H1 (cell line): ENCODE data around the gene SCN3B. TPM values are rescaled to one million over a fixed set of nuclear protein-coding genes. Genes with fewer than 3 reads are reported as not detected.

Source experiments
- CTCF ChIA-PET: fragments of 300-600 bp; sonication (Branson Sonifier 250); formaldehyde crosslinking; loops from one replicate; lab custom pipeline; 2021; ENCODE audit not compliant: partially characterized antibody; lab: Charles Lee
- POLR2A ChIA-PET: fragments of 300-600 bp; sonication (Branson Sonifier 250); formaldehyde crosslinking; loops from one replicate; lab custom pipeline; 2021; ENCODE audit warnings: inconsistent platforms; ENCODE audit not compliant: partially characterized antibody; lab: Charles Lee
- DNase-seq, 2 experiments: peaks; one replicate each; pipeline versions ENCODE4 v3.0.0 to v3.0.0-alpha.2; 2010 to 2022; ENCODE audit warnings: low spot score in 2 of 2, low read depth in 1 of 2, mixed read lengths in 1 of 2
- FAIRE-seq: peaks from 2 replicates; lab custom pipeline; 2011; peaks lifted over from hg19 to GRCh38; lab: Jason Lieb, UNC
- H2AFZ ChIP-seq: 2 replicates; pipeline ENCODE4 v1.8.1; 2012; ENCODE audit warnings: low read length, inconsistent platforms
- H2AK5ac ChIP-seq: 2 replicates; pipeline ENCODE4 v1.6.1; 2013; ENCODE audit warnings: low read depth, low read length
- H2BK120ac ChIP-seq: replicated peaks from 2 replicates; pipeline ENCODE3; 2013; ENCODE audit warnings: low read depth, low read length, inconsistent platforms
- H2BK12ac ChIP-seq: 2 replicates; pipeline ENCODE4 v1.6.1; 2013; ENCODE audit warnings: low read depth, low read length
- H2BK15ac ChIP-seq: 2 replicates; pipeline ENCODE4 v1.6.1; 2013; ENCODE audit warnings: low read length
- H2BK20ac ChIP-seq: 2 replicates; pipeline ENCODE4 v1.6.1; 2013; ENCODE audit warnings: low read length
- H2BK5ac ChIP-seq: 2 replicates; pipeline ENCODE4 v1.6.1; 2013; ENCODE audit warnings: low read depth, low read length
- H3K14ac ChIP-seq: 2 replicates; pipeline ENCODE4 v1.6.1; 2013; ENCODE audit warnings: inconsistent platforms; ENCODE audit not compliant: insufficient read length
- H3K18ac ChIP-seq: 2 replicates; pipeline ENCODE4 v1.6.1; 2013; ENCODE audit warnings: low read length; ENCODE audit errors: extremely low read depth
- H3K23ac ChIP-seq: 2 replicates; pipeline ENCODE4 v1.6.1; 2013; ENCODE audit warnings: inconsistent platforms; ENCODE audit not compliant: insufficient read length
- H3K23me2 ChIP-seq: 2 replicates; pipeline ENCODE4 v1.6.1; 2013; ENCODE audit warnings: low read depth, low read length
- H3K27ac ChIP-seq: 2 replicates; pipeline ENCODE4 v1.6.1; 2011; ENCODE audit warnings: low read depth, low read length, inconsistent platforms
- H3K27me3 ChIP-seq, 4 experiments: replicated peaks in 1 of 4; 1 replicate in 1 of 4; 2 replicates in 3 of 4; pipeline versions ENCODE4 v1.6.1 to v1.8.1; 2011 to 2013; ENCODE audit warnings: low read length in 3 of 4, mild to moderate bottlenecking in 3 of 4, inconsistent platforms in 2 of 4, mixed read lengths in 2 of 4, moderate library complexity in 1 of 4; ENCODE audit not compliant: control insufficient read depth in 3 of 4, insufficient read depth in 3 of 4; ENCODE audit errors: extremely low read depth in 1 of 4
- H3K36me3 ChIP-seq, 4 experiments: 2 replicates each; pipeline versions ENCODE4 v1.6.1 to v1.8.1; 2011 to 2013; ENCODE audit warnings: mild to moderate bottlenecking in 4 of 4, low read length in 3 of 4, moderate library complexity in 2 of 4, control low read depth in 1 of 4, inconsistent platforms in 1 of 4; ENCODE audit not compliant: insufficient read depth in 4 of 4, control insufficient read depth in 2 of 4
- H3K4ac ChIP-seq: replicated peaks from 2 replicates; pipeline ENCODE3; 2013; ENCODE audit warnings: low read length, low read depth, mixed read lengths, inconsistent platforms; ENCODE audit not compliant: insufficient read length
- H3K4me1 ChIP-seq, 4 experiments: replicated peaks in 1 of 4; 1 replicate in 1 of 4; 2 replicates in 3 of 4; pipeline versions ENCODE4 v1.6.1 to v1.8.1; 2011 to 2013; ENCODE audit warnings: low read length in 3 of 4, inconsistent platforms in 2 of 4, mixed read lengths in 1 of 4; ENCODE audit not compliant: insufficient read depth in 4 of 4, control insufficient read depth in 3 of 4
- H3K4me2 ChIP-seq, 2 experiments: 2 replicates each; pipeline versions ENCODE4 v1.6.1 to v1.8.1; 2011 to 2013; ENCODE audit warnings: low read depth in 2 of 2, low read length in 2 of 2, control low read depth in 1 of 2, inconsistent platforms in 1 of 2, mild to moderate bottlenecking in 1 of 2; ENCODE audit not compliant: insufficient read depth in 1 of 2
- H3K4me3 ChIP-seq, 4 experiments: fragments of 200-600, 300-600 bp in 1 of 4; sonication (generic), shearing (Covaris generic), sonication (Bioruptor Twin) in 1 of 4; 2 replicates each; pipeline versions ENCODE4 v1.5.1 to v1.8.1; 2011 to 2016; ENCODE audit warnings: low read length in 4 of 4, low read depth in 3 of 4, control low read depth in 2 of 4, inconsistent platforms in 2 of 4, mild to moderate bottlenecking in 2 of 4, mixed read lengths in 1 of 4, moderate library complexity in 1 of 4; ENCODE audit not compliant: insufficient read depth in 2 of 4; ENCODE audit errors: extremely low read depth in 1 of 4
- H3K56ac ChIP-seq: replicated peaks from 2 replicates; pipeline ENCODE3; 2013; ENCODE audit warnings: low read depth, mild to moderate bottlenecking, mixed read lengths, low read length, inconsistent platforms; ENCODE audit not compliant: insufficient read length
- H3K79me1 ChIP-seq: 2 replicates; pipeline ENCODE4 v1.6.1; 2013; ENCODE audit warnings: low read depth, low read length, control low read depth
- H3K79me2 ChIP-seq, 2 experiments: 2 replicates each; pipeline versions ENCODE4 v1.6.1 to v1.8.1; 2012 to 2013; ENCODE audit warnings: low read length in 2 of 2, mild to moderate bottlenecking in 2 of 2, inconsistent platforms in 1 of 2; ENCODE audit not compliant: insufficient read depth in 2 of 2, control insufficient read depth in 1 of 2
- H3K9ac ChIP-seq, 4 experiments: replicated peaks in 1 of 4; 1 replicate in 1 of 4; 2 replicates in 3 of 4; pipeline versions ENCODE4 v1.6.1 to v1.8.1; 2011 to 2013; ENCODE audit warnings: low read depth in 3 of 4, low read length in 3 of 4, control low read depth in 2 of 4, mild to moderate bottlenecking in 2 of 4, moderate library complexity in 2 of 4, inconsistent platforms in 1 of 4; ENCODE audit errors: extremely low read depth in 1 of 4
- H3K9me3 ChIP-seq, 2 experiments: 2 replicates each; pipeline versions ENCODE4 v1.6.1 to v1.8.1; 2012 to 2013; ENCODE audit warnings: mild to moderate bottlenecking in 2 of 2, moderate library complexity in 2 of 2, control low read depth in 1 of 2, inconsistent platforms in 1 of 2, low read depth in 1 of 2, low read length in 1 of 2, mixed read lengths in 1 of 2; ENCODE audit not compliant: insufficient read depth in 2 of 2
- H4K20me1 ChIP-seq, 2 experiments: replicated peaks in 1 of 2; 2 replicates each; pipeline versions ENCODE3 to v1.8.1; 2011 to 2013; ENCODE audit warnings: inconsistent platforms in 2 of 2, low read length in 2 of 2, mild to moderate bottlenecking in 1 of 2; ENCODE audit not compliant: insufficient read depth in 2 of 2, control insufficient read depth in 1 of 2
- H4K5ac ChIP-seq: 2 replicates; pipeline ENCODE4 v1.6.1; 2013; ENCODE audit warnings: low read length, low read depth, mixed read lengths, inconsistent platforms; ENCODE audit not compliant: insufficient read length
- H4K8ac ChIP-seq: 2 replicates; pipeline ENCODE4 v1.8.0; 2013; ENCODE audit warnings: mild to moderate bottlenecking, moderate library complexity, low read length, inconsistent platforms; ENCODE audit not compliant: insufficient read depth; ENCODE audit errors: extremely low read depth
- H4K91ac ChIP-seq: replicated peaks from 2 replicates; pipeline ENCODE3; 2013; ENCODE audit warnings: low read length, mixed read lengths, inconsistent platforms; ENCODE audit not compliant: insufficient read length
- CHD1 ChIP-seq: IDR thresholded peaks from 2 replicates; pipeline ENCODE4 v1.6.1; 2012; ENCODE audit warnings: low read depth, low read length, improper control_type of control experiment
- FOSL1 ChIP-seq: IDR thresholded peaks from 2 replicates; pipeline ENCODE4 v1.6.1; 2011; ENCODE audit warnings: mild to moderate bottlenecking, low read depth, low read length, moderate library complexity; ENCODE audit not compliant: insufficient read depth
- HDAC2 ChIP-seq, 2 experiments: fragments of 300-600 bp in 1 of 2; sonication (generic) in 1 of 2; IDR thresholded peaks; 2 replicates each; pipeline ENCODE4 v1.6.1; 2011 to 2012; ENCODE audit warnings: low read depth in 2 of 2, low read length in 2 of 2, mild to moderate bottlenecking in 2 of 2, moderate library complexity in 2 of 2, borderline replicate concordance in 1 of 2, inconsistent platforms in 1 of 2
- NANOG ChIP-seq: IDR thresholded peaks from 2 replicates; pipeline ENCODE4 v1.6.1; 2011; ENCODE audit warnings: low read length, low read depth, mild to moderate bottlenecking, inconsistent platforms; ENCODE audit not compliant: insufficient read depth, poor library complexity, severe bottlenecking
- NRF1 ChIP-seq: IDR thresholded peaks from 2 replicates; pipeline ENCODE4 v1.6.1; 2011; ENCODE audit warnings: mild to moderate bottlenecking, low read depth, low read length, improper control_type of control experiment
- PHF8 ChIP-seq: fragments of 200-600 bp; sonication (generic); conservative IDR thresholded peaks from 2 replicates; pipeline ENCODE4 v1.7.1; 2012; ENCODE audit warnings: low read depth, mild to moderate bottlenecking, inconsistent platforms, low read length, moderate library complexity
- POU5F1 ChIP-seq: IDR thresholded peaks from 2 replicates; pipeline ENCODE4 v1.6.1; 2011; ENCODE audit warnings: low read depth, mild to moderate bottlenecking, low read length, moderate library complexity
- RXRA ChIP-seq: IDR thresholded peaks from 2 replicates; pipeline ENCODE4 v1.6.1; 2011; ENCODE audit warnings: low read depth, mild to moderate bottlenecking, low read length, moderate library complexity; ENCODE audit not compliant: insufficient read depth
- SUZ12 ChIP-seq: fragments of 200-600 bp; sonication (generic); IDR thresholded peaks from 2 replicates; pipeline ENCODE4 v1.6.1; 2012; ENCODE audit warnings: mild to moderate bottlenecking, inconsistent platforms, low read length, moderate library complexity, mixed read lengths
- WGBS, 2 experiments: shearing (Covaris generic) in 1 of 2; methylation state at CpG; one replicate each; pipeline versions ENCODE4 v1.1.6 to v1.1.7; 2013 to 2015; ENCODE audit warnings: low lambda C conversion rate in 2 of 2, mixed read lengths in 2 of 2, inconsistent platforms in 1 of 2, low coverage in 1 of 2, missing lambda C conversion rate in 1 of 2; ENCODE audit not compliant: insufficient replicate concordance in 2 of 2, insufficient coverage in 1 of 2, insufficient read length in 1 of 2; ENCODE audit errors: extremely low coverage in 1 of 2, missing lambda C conversion rate in 1 of 2; 5-methylcytosine and 5-hydroxymethylcytosine counted together
- polyA plus RNA-seq, 7 experiments: library from polyadenylated mRNA; depleted of rRNA in 3 of 7; stranded (reverse) in 5 of 7; unstranded in 2 of 7; fragments of >200 nt in 5 of 7; fragments of 200-250 nt in 2 of 7; gene quantifications; 1 replicate in 5 of 7; 2 replicates in 1 of 7; 4 replicates in 1 of 7; pipeline versions ENCODE4 v1.2.1 to v1.2.3, GENCODE V29; 2011 to 2013; ENCODE audit warnings: missing spikeins in 2 of 7, mixed read lengths in 2 of 7
- total RNA-seq: library from RNA; stranded (reverse); fragmentation: NEBNext Ultra II Directional; extraction: Animal tissue kit (Norgen Biotek cat#: 25700); gene quantifications from 2 replicates; pipeline ENCODE4 v1.2.1, GENCODE V29; 2021
- TF ChIP-seq, protein P1 (sequence below): IDR thresholded peaks from 2 replicates; pipeline ENCODE4 v1.6.1; 2011; ENCODE audit warnings: low read length, improper control_type of control experiment
- TF ChIP-seq, protein P2 (sequence below): IDR thresholded peaks from 2 replicates; pipeline ENCODE4 v1.6.1; 2012; ENCODE audit warnings: low read length, inconsistent platforms

SCN3B gene
- total and polyA plus RNA-seq, 2 of the 8 experiments (the other 6 are each of a cell fraction or from before 2014, with no cell fraction given): 0.67 to 1.1 TPM

DNA sequence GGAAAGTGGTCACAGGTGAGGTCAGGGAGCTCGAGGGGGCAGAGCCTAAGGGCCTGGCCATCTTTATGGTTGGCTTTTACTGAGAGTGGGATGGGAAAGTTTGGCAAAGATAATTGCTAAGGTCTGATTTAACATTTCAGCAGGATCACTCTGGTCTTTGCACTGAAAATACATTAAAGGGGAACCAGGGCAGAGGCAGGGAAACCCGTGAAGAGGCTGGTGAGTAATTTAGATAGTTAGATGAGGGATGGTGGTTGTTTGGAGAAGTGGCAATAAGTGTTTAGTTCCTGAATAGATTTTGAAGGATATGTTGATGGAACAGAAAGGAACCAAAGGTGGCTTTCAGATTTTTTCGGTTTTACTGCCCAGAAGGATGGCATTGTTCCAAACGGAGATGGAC, 50.8 kb downstream of the SCN3B start:
- Histone ChIP-seq H3K9me3 (no peaks in the 10 kb centered on the region), H3K23me2 (no peaks in the 10 kb centered on the region), H3K4me1 (no peaks in the 10 kb centered on the region; a peak in 1 of 7 replicates), H2BK20ac (no peak overlapping the region), H4K91ac (no peak overlapping the region), H3K56ac (no peak overlapping the region), H2BK120ac (no peak overlapping the region), H3K27me3 (no peaks in the 10 kb centered on the region), H3K9ac (no peak overlapping the region), H3K79me2 (no peaks in the 10 kb centered on the region), H3K4ac (no peak overlapping the region), H2AK5ac (no peak overlapping the region), H3K4me3 (no peak overlapping the region), H3K27ac (no peak overlapping the region), H2BK5ac (no peak overlapping the region), H3K4me2 (no peak overlapping the region), H3K23ac (no peak overlapping the region), H3K14ac (no peak overlapping the region), H4K20me1 (no peaks in the 10 kb centered on the region), H2AFZ (no peak overlapping the region), H3K18ac (no peak overlapping the region), H2BK15ac (no peak overlapping the region), H4K5ac (no peak overlapping the region), H3K36me3 (peaks cover 6 to 26% (median 10%) of the 10 kb centered on the region in 4 experiments; a peak in 5 of 8 replicates), H4K8ac (no peak overlapping the region; the same call in 1 of the 2 replicates), H2BK12ac (no peak overlapping the region), H3K79me1 (no peaks in the 10 kb centered on the region)
- no peak for FAIRE-seq
- no peak for DNase-seq
- ChIA-PET POLR2A (no interaction called here), CTCF (interaction anchor here (1.0 to 1.9 kb wide), 4 partner anchors 13 to 107 kb away, joined by 3 to 6 read pairs (median 4); no protein-coding TSS in a partner anchor)
- 85 to 100% methylated on average over 1 to 4 of the region's 4 CpGs for WGBS, 2 experiments
- no peak for TF ChIP-seq HDAC2 (IDR thresholded peaks at IDR 0.05; ENCODE audit: borderline replicate concordance in 1 of 2, low read depth in 2 of 2, low read length in 2 of 2)
- no peak for TF ChIP-seq FOSL1
- TF ChIP-seq POU5F1: no peak
- TF ChIP-seq PHF8: no peak
- TF ChIP-seq RXRA: no peak
- no peak for TF ChIP-seq NANOG
- TF ChIP-seq, protein P1, sequence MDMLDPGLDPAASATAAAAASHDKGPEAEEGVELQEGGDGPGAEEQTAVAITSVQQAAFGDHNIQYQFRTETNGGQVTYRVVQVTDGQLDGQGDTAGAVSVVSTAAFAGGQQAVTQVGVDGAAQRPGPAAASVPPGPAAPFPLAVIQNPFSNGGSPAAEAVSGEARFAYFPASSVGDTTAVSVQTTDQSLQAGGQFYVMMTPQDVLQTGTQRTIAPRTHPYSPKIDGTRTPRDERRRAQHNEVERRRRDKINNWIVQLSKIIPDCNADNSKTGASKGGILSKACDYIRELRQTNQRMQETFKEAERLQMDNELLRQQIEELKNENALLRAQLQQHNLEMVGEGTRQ: no peak
- TF ChIP-seq NRF1: no peak
- TF ChIP-seq, protein P2, sequence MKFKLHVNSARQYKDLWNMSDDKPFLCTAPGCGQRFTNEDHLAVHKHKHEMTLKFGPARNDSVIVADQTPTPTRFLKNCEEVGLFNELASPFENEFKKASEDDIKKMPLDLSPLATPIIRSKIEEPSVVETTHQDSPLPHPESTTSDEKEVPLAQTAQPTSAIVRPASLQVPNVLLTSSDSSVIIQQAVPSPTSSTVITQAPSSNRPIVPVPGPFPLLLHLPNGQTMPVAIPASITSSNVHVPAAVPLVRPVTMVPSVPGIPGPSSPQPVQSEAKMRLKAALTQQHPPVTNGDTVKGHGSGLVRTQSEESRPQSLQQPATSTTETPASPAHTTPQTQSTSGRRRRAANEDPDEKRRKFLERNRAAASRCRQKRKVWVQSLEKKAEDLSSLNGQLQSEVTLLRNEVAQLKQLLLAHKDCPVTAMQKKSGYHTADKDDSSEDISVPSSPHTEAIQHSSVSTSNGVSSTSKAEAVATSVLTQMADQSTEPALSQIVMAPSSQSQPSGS: no peak
- no peak for TF ChIP-seq SUZ12
- TF ChIP-seq CHD1: no peak
